Activated CD4-positive, alpha-beta T cell treated with anti-CD3 and anti-CD28 coated beads, Interleukin-10, Interleukin-2, amounts not matched to agents 100 ng/mL and 50 ng/mL, durations not matched to agents 16 hours and 8 hours (primary cell): Measurements from ENCODE around the gene CPEB3.
"Not testable (repeated sequence)": the region's sequence is repeated elsewhere in the genome, so short reads cannot be mapped to it uniquely, and the experiment has no call there.

Source experiments
- DNase-seq: peaks from one replicate; pipeline ENCODE4 v3.0.0-alpha.2; 2020

Gene CPEB3

GRCh38 chr10:92134049-92134448, 156.8 kb downstream of the CPEB3 start:
- DNase-seq = not testable (repeated sequence)

GRCh38 chr10:92131275-92131820, 159.5 kb downstream of the CPEB3 start:
- DNase-seq = no peak

- no peak for DNase-seq
Measured at GRCh38 chr10:92130622-92131274, 160.1 kb downstream of the CPEB3 start.

GRCh38 chr10:92126100-92126650, 164.7 kb downstream of the CPEB3 start:
- no peak for DNase-seq

- DNase-seq = no peak
Measured at GRCh38 chr10:92125144-92125543, 165.7 kb downstream of the CPEB3 start.

- no peak for DNase-seq
Measured at GRCh38 chr10:92124616-92125143, 166.2 kb downstream of the CPEB3 start.

GRCh38 chr10:92124020-92124419, 166.9 kb downstream of the CPEB3 start:
- DNase-seq = no peak

- DNase-seq = no peak
Measured at GRCh38 chr10:92122941-92123450, 167.9 kb downstream of the CPEB3 start.

GRCh38 chr10:92121686-92122492, 169.0 kb downstream of the CPEB3 start:
- no peak for DNase-seq

- DNase-seq = no peak
Measured at GRCh38 chr10:92119340-92119739, 171.5 kb downstream of the CPEB3 start.

- not testable (repeated sequence) for DNase-seq
Measured at GRCh38 chr10:92114917-92115316, 176.0 kb downstream of the CPEB3 start.

GRCh38 chr10:92113911-92114600, 176.8 kb downstream of the CPEB3 start:
- no peak for DNase-seq

GRCh38 chr10:92112462-92112861, 178.4 kb downstream of the CPEB3 start:
- DNase-seq = no peak

- DNase-seq = no peak
Measured at GRCh38 chr10:92111336-92111939, 179.4 kb downstream of the CPEB3 start.

- DNase-seq = no peak
Measured at GRCh38 chr10:92110039-92110794, 180.7 kb downstream of the CPEB3 start.

- no peak for DNase-seq
Measured at GRCh38 chr10:92108747-92109146, 182.1 kb downstream of the CPEB3 start.

- DNase-seq = no peak
Measured at GRCh38 chr10:92108120-92108519, 182.8 kb downstream of the CPEB3 start.

- DNase-seq = no peak
Measured at GRCh38 chr10:92103376-92104090, 187.3 kb downstream of the CPEB3 start.

GRCh38 chr10:92102601-92103213, 188.2 kb downstream of the CPEB3 start:
- DNase-seq = no peak

GRCh38 chr10:92094960-92095359, 195.9 kb downstream of the CPEB3 start:
- DNase-seq = no peak
